Neuronal stem cell (in vitro differentiated cells): ENCODE measurements around the gene CEP131.

Experiments
- DNase-seq: peaks from one replicate; pipeline ENCODE4 v3.0.0-alpha.2; 2013; ENCODE audit warnings: low spot score
- H2AFZ ChIP-seq: one replicate; pipeline ENCODE4 v1.6.1; 2013; ENCODE audit warnings: mild to moderate bottlenecking, low read length, inconsistent platforms
- H2AK5ac ChIP-seq: 2 replicates; pipeline ENCODE4 v1.6.1; 2013; ENCODE audit warnings: low read depth, mild to moderate bottlenecking, inconsistent platforms, low read length, moderate library complexity, mixed read lengths
- H2BK120ac ChIP-seq: 2 replicates; pipeline ENCODE4 v1.6.1; 2013; ENCODE audit warnings: low read depth, mild to moderate bottlenecking, inconsistent platforms, low read length, moderate library complexity, mixed read lengths
- H2BK12ac ChIP-seq: one replicate; pipeline ENCODE4 v1.6.1; 2013; ENCODE audit warnings: low read length, inconsistent platforms
- H2BK15ac ChIP-seq: 2 replicates; pipeline ENCODE4 v1.6.1; 2013; ENCODE audit warnings: mild to moderate bottlenecking, low read length, inconsistent platforms, mixed read lengths
- H2BK5ac ChIP-seq: one replicate; pipeline ENCODE4 v1.6.1; 2013; ENCODE audit warnings: inconsistent platforms, mild to moderate bottlenecking, low read length, moderate library complexity
- H3K14ac ChIP-seq: one replicate; pipeline ENCODE4 v1.6.1; 2013; ENCODE audit warnings: low read length, inconsistent platforms
- H3K18ac ChIP-seq: 2 replicates; pipeline ENCODE4 v1.6.1; 2013; ENCODE audit warnings: low read length, inconsistent platforms
- H3K23ac ChIP-seq: 2 replicates; pipeline ENCODE4 v1.6.1; 2013; ENCODE audit warnings: low read depth, mild to moderate bottlenecking, mixed read lengths, low read length, inconsistent platforms; ENCODE audit not compliant: poor library complexity
- H3K27ac ChIP-seq: replicated peaks from 3 replicates; pipeline ENCODE4 v1.5.1; 2013; ENCODE audit warnings: low read length, inconsistent platforms
- H3K27me3 ChIP-seq, 3 experiments: 2 replicates each; pipeline ENCODE4 v1.6.1; 2013; ENCODE audit warnings: low read length in 3 of 3, mild to moderate bottlenecking in 2 of 3, inconsistent platforms in 1 of 3, low read depth in 1 of 3, mixed read lengths in 1 of 3, moderate library complexity in 1 of 3; ENCODE audit not compliant: control insufficient read depth in 3 of 3, insufficient read depth in 3 of 3
- H3K36me3 ChIP-seq, 2 donors: replicated peaks in 1 of 2; 2 replicates each; pipeline ENCODE4 v1.6.1; 2013; ENCODE audit warnings: low read length in 2 of 2; ENCODE audit not compliant: control insufficient read depth in 2 of 2, insufficient read depth in 2 of 2
- H3K4ac ChIP-seq: 2 replicates; pipeline ENCODE4 v1.6.1; 2013; ENCODE audit warnings: inconsistent platforms, mild to moderate bottlenecking, low read length, moderate library complexity
- H3K4me1 ChIP-seq, 2 donors: 1 replicate in 1 of 2; 2 replicates in 1 of 2; pipeline ENCODE4 v1.6.1; 2013; ENCODE audit warnings: low read length in 2 of 2, low read depth in 1 of 2; ENCODE audit not compliant: control insufficient read depth in 2 of 2, insufficient read depth in 1 of 2
- H3K4me2 ChIP-seq: one replicate; pipeline ENCODE4 v1.6.1; 2013; ENCODE audit warnings: mild to moderate bottlenecking, low read length, inconsistent platforms; ENCODE audit not compliant: insufficient read depth, poor library complexity, severe bottlenecking
- H3K4me3 ChIP-seq, 2 donors: 2 replicates each; pipeline ENCODE4 v1.5.1; 2013; ENCODE audit warnings: low read length in 2 of 2, mild to moderate bottlenecking in 2 of 2, inconsistent platforms in 1 of 2, moderate library complexity in 1 of 2
- H3K79me1 ChIP-seq: one replicate; pipeline ENCODE4 v1.6.1; 2013; ENCODE audit warnings: low read depth, mild to moderate bottlenecking, inconsistent platforms, low read length, moderate library complexity
- H3K9ac ChIP-seq: one replicate; pipeline ENCODE4 v1.6.1; 2013; ENCODE audit warnings: mild to moderate bottlenecking, low read depth, low read length, inconsistent platforms; ENCODE audit not compliant: poor library complexity
- H3K9me3 ChIP-seq, 2 donors: replicated peaks in 1 of 2; 2 replicates each; pipeline versions ENCODE3 to v1.6.1; 2013; ENCODE audit warnings: low read length in 2 of 2, mild to moderate bottlenecking in 2 of 2, inconsistent platforms in 1 of 2, low read depth in 1 of 2, mixed read lengths in 1 of 2, moderate library complexity in 1 of 2; ENCODE audit not compliant: control insufficient read depth in 2 of 2, insufficient read depth in 1 of 2
- H4K8ac ChIP-seq: one replicate; pipeline ENCODE4 v1.6.1; 2013; ENCODE audit warnings: low read depth, mild to moderate bottlenecking, inconsistent platforms, low read length, moderate library complexity
- H4K91ac ChIP-seq: one replicate; pipeline ENCODE4 v1.6.1; 2013; ENCODE audit warnings: low read length, low read depth, mild to moderate bottlenecking, inconsistent platforms; ENCODE audit not compliant: poor library complexity
- WGBS, 2 donors: extraction: QIAGEN DNeasy Blood & Tissue Kit; methylation state at CpG; one replicate each; pipeline ENCODE4 v1.1.7; 2013; ENCODE audit warnings: missing lambda C conversion rate in 2 of 2, mixed read lengths in 1 of 2; ENCODE audit not compliant: insufficient read length in 2 of 2, insufficient replicate concordance in 1 of 2; ENCODE audit errors: extremely low coverage in 2 of 2; 5-methylcytosine and 5-hydroxymethylcytosine counted together

CEP131 gene

DNA sequence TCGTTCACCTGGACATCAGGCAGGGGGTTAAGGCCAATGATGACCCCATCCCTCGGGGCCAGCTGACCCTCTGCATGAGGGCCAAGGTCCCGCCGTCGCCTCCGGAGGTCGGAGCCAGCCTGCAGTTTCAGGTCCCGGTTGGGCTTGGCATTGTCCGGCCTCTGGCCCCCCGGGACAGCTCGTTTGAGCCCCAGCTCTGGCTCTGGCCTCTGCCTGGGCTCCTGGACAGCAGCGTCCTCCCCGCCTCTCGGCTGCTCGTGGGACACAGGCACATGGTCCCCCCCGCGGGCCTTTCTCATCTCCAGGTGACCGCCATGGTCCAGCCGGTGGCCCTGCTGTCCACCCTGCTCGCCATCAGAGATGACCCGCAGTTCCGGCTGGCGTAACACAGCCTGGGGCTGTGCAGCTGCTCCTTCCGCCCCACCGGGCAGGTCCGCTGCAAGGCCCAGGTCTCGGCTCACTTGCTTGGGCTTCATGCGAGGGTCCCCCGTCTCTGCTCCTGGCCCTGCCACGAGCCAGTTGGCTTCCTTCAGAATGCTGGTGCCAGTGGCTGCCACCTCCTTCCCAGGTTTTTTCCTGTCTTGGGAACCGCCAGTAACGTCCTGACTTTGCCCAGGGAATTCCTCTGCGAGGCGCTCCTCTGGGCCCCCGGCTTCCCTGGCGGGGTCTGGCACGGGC, 23.0 kb upstream of the CEP131 start:
- Histone ChIP-seq H3K9ac (no peak overlapping the region), H3K4me3 (no peak overlapping the region), H2AFZ (no peak overlapping the region), H2BK5ac (no peak overlapping the region), H3K4me1 (peaks cover 2 to 4% of the 10 kb centered on the region in 2 donors), H3K18ac (no peak overlapping the region), H3K4ac (no peak overlapping the region), H4K8ac (peak overlapping the region; percentile 58), H3K14ac (peak overlapping the region; percentile 12), H4K91ac (no peak overlapping the region), H3K23ac (no peak overlapping the region), H3K27me3 (no peaks in the 10 kb centered on the region), H3K9me3 (peaks cover 0 to 2% of the 10 kb centered on the region in 2 donors), H2AK5ac (no peak overlapping the region), H2BK120ac (peak overlapping the region; percentile 41), H3K36me3 (peaks cover 17 to 36% of the 10 kb centered on the region in 2 donors), H3K4me2 (no peak overlapping the region), H2BK15ac (no peak overlapping the region), H3K79me1 (peaks cover 3% of the 10 kb centered on the region), H2BK12ac (no peak overlapping the region), H3K27ac (no peak overlapping the region)
- DNase-seq, result no peak
- no CpG with 5 or more reads among the region's 37 CpGs for WGBS, 2 donors

DNA sequence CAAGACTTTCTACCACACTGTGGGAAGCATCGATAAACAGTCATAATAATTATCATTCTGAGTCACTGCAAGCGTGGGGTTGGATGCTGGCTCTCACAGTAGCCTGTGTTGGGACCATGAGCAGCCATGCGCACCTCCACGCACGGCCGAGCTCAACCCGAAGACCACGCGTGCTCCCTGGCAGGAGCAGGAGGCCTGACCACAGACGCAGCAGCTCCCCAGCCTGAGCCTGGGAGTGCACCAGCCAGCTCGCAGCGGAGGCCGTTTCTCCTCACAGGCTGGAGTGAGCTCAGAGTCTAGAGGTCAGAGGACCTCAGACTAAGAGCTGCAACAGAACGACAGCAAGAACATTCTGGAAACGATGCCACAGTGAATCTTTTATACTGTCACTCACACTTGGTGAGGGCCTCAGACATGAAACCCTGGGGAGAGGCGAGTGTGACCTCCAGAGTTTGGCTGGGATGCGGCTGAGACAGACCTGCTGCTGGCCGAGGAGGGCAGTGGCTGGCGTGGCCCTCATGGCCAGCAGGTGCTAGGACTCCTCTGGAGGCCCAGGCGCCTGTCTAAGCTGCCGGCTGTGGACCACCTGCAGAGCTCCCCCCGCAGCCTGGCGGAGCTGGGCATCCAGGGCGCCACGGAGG, 22.4 kb upstream of the CEP131 start:
- no peak overlapping the region for H3K4ac ChIP-seq
- no CpG with 5 or more reads among the region's 25 CpGs for WGBS, 2 donors
- no peak overlapping the region for H3K18ac ChIP-seq
- no peak for DNase-seq
- H2BK12ac ChIP-seq, result no peak overlapping the region
- H4K8ac ChIP-seq, result peak overlapping the region; percentile 17
- H3K14ac ChIP-seq, result no peak overlapping the region
- no peak overlapping the region for H2AFZ ChIP-seq
- H2BK120ac ChIP-seq, result peak overlapping the region; percentile 41
- peaks cover 18 to 32% of the 10 kb centered on the region in 2 donors for H3K36me3 ChIP-seq
- peak overlapping the region; percentile 20 for H2AK5ac ChIP-seq
- H2BK5ac ChIP-seq, result peak overlapping the region; percentile 1
- no peak overlapping the region for H3K4me3 ChIP-seq
- H3K23ac ChIP-seq, result no peak overlapping the region
- no peaks in the 10 kb centered on the region for H3K27me3 ChIP-seq
- no peak overlapping the region for H3K9ac ChIP-seq
- peaks cover 0 to 2% of the 10 kb centered on the region in 2 donors for H3K9me3 ChIP-seq
- no peak overlapping the region for H2BK15ac ChIP-seq
- no peak overlapping the region for H3K27ac ChIP-seq
- H3K4me2 ChIP-seq, result no peak overlapping the region
- H3K4me1 ChIP-seq, result peaks cover 3 to 9% of the 10 kb centered on the region in 2 donors
- H3K79me1 ChIP-seq, result peaks cover 4% of the 10 kb centered on the region
- H4K91ac ChIP-seq, result no peak overlapping the region

- Histone ChIP-seq H3K36me3 (peaks cover 15 to 26% of the 10 kb centered on the region in 2 donors), H2BK5ac (peak overlapping the region; percentile 1), H3K4me1 (peaks cover 7 to 14% of the 10 kb centered on the region in 2 donors), H3K9ac (no peak overlapping the region), H2BK120ac (no peak overlapping the region), H2BK15ac (no peak overlapping the region), H3K79me1 (peaks cover 10% of the 10 kb centered on the region), H3K18ac (peak overlapping the region; percentile 1), H2AFZ (no peak overlapping the region), H3K4me3 (peak overlapping the region in 1 of 2 donors; percentile 13), H3K4me2 (no peak overlapping the region), H3K9me3 (peaks cover 0 to 2% of the 10 kb centered on the region in 2 donors), H3K27ac (no peak overlapping the region), H3K4ac (no peak overlapping the region), H2BK12ac (no peak overlapping the region), H3K27me3 (no peaks in the 10 kb centered on the region), H2AK5ac (no peak overlapping the region), H4K8ac (peak overlapping the region; percentile 72), H3K14ac (no peak overlapping the region), H3K23ac (no peak overlapping the region), H4K91ac (no peak overlapping the region)
- DNase-seq, result no peak
- no CpG with 5 or more reads among the region's 24 CpGs for WGBS, 2 donors
Observed at GRCh38 chr17:81244358-81245023, 21.7 kb upstream of the CEP131 start.

- Histone ChIP-seq H2BK15ac (no peak overlapping the region), H3K23ac (no peak overlapping the region), H3K18ac (no peak overlapping the region), H2BK12ac (no peak overlapping the region), H2BK5ac (no peak overlapping the region), H2BK120ac (no peak overlapping the region), H4K91ac (no peak overlapping the region), H3K27me3 (no peaks in the 10 kb centered on the region), H3K4ac (no peak overlapping the region), H3K9ac (no peak overlapping the region), H3K4me2 (no peak overlapping the region), H3K4me3 (no peak overlapping the region), H3K36me3 (peaks cover 14 to 23% of the 10 kb centered on the region in 2 donors), H3K9me3 (peaks cover 0 to 2% of the 10 kb centered on the region in 2 donors), H3K79me1 (peaks cover 12% of the 10 kb centered on the region), H2AFZ (no peak overlapping the region), H3K4me1 (peaks cover 7 to 14% of the 10 kb centered on the region in 2 donors), H3K27ac (no peak overlapping the region), H3K14ac (no peak overlapping the region), H4K8ac (no peak overlapping the region), H2AK5ac (no peak overlapping the region)
- no peak for DNase-seq
- WGBS, 2 donors, result no CpG with 5 or more reads among the region's 10 CpGs
Observed at GRCh38 chr17:81243333-81243664, 20.5 kb upstream of the CEP131 start.
